Measurements from ENCODE around the gene OOEP.
"Not testable (repeated sequence)": the region's sequence is repeated elsewhere in the genome, so short reads cannot be mapped to it uniquely, and the experiment has no call there.

The OOEP gene

DNA sequence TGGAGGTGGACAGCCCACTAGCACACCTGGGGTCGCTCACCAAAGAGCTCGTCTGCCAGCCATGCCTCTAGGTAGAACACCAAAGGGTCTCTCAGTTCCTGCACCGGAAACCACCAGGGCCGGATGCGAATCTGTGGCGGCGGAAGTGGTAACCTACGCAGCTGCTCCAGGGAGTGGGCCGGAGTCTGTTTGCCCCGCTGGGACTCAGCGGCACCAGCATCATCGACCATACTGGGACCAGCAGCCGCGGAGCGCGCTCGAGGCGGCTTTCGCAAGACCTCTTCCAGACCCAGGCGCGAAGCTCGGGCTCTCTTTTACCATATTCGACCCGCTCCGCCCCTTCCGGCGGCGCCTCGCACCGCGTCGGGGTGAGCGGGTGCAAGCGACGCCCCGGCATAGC lies at the start of gene OOEP:
Gene OOEP (minus strand): TSS at position 335 of the 400 bp plus-strand sequence. CDS start 105 bp downstream, at position 230.
- no peak for DNase-seq (ENCODE audit: low read depth in 3 of 3)

DNA sequence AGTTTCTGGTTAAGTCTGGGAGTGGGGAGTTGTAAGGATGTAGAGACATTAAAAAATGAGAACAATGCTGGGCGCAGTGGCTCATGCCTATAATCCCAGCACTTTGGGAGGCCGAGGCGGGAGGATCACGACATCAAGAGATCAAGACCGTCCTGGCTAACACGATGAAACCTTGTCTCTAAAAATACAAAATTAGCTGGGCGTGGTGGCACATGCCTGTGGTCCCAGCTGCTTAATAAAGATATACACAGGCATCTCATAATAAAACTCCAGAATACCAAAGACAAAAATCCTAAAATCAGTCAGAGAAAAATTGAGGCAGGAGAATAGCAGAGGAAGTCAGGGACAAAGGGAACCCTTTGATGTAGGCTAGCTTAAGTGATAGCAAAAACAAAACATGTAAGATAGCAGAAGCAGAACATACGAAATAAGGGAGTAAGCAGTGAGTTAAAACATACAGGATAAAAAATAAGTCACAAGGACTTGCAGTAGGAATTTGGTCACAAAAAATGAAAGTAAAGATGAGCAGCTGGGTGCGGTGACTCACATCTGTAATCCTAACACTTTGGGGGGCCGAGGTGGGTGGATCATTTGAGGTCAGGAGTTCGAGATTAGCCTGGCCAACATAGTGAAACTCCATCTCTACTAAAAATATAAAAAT lies 48.5 kb upstream of the OOEP start:
- DNase-seq (ENCODE audit: low read depth in 3 of 3), result no peak

DNA sequence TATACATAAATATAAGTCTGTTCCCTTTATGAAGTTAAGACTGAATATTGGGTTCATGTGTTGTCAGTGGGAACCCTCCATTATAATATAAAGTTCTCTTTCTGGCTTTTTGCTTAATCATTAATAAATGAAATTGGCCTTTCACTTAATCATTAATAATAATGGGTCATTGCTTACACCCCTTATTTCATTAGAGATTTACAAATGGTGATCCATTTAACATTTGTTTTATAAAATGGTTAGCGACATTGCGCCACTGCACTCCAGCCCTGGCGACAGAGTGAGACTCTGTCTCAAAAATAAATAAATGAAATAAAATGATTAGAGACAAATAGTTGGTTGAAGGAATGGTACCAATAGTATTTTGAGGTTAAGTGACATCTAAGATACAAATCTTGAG lies 43.4 kb upstream of the OOEP start:
- DNase-seq (ENCODE audit: low read depth in 3 of 3), result no peak

DNA sequence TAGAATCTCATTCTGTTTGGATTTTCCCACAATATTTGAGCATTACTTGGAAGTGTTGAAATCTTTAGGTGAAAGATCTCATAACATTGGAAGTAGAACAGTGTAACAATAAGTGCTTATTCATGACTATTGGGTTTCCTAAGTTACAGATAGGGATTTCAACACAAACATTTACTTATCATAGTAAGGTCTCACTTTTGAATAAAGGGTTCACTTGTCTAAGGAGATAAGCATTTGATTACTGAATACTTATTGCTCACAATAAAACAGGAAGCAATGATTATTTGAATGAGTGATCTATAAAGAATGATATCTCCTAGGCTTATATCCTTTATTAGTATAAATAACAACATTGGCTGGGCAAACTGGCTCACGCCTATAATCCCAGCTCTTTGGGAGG lies 39.7 kb upstream of the OOEP start:
- DNase-seq (ENCODE audit: low read depth in 3 of 3), result no peak

DNA sequence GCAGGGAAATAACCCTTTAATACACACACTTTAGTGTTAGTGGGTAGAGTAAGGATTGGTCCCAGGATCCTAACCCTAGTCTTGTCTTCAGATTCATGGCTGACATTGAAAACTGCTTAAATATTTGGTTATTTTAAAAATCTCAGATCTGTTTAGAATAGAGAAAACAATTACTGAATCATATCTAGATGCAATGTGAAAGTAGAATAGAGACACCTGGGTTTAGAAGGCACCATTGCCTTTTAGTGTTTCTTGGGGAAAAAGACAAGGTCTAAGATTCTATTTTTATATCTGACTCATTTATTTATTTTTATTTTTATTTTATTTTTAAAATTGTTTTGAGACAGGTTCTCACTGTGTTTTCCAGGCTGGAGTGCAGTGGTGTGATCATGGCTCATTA lies 31.0 kb upstream of the OOEP start:
- DNase-seq (ENCODE audit: low read depth in 3 of 3), result no peak

DNA sequence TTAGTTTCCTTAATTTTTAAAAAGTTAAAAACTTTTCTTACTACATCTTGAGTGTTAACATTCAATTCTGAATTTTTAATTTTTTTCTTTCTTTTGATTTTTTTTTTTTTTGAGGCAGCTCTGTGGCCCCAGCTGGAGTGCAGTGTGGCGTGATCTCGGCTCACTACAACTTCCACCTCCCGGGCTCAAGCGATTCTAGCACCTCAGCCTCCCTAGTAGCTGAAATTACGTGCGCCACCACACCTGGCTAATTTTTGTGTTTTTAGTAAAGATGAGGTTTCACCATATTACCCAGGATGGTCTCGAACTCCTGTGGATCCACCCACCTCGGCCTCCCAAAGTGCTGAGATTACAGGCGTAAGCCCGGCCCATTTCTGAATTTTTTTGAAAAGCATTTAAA lies 26.2 kb upstream of the OOEP start:
- DNase-seq (ENCODE audit: low read depth in 3 of 3), result no peak

DNA sequence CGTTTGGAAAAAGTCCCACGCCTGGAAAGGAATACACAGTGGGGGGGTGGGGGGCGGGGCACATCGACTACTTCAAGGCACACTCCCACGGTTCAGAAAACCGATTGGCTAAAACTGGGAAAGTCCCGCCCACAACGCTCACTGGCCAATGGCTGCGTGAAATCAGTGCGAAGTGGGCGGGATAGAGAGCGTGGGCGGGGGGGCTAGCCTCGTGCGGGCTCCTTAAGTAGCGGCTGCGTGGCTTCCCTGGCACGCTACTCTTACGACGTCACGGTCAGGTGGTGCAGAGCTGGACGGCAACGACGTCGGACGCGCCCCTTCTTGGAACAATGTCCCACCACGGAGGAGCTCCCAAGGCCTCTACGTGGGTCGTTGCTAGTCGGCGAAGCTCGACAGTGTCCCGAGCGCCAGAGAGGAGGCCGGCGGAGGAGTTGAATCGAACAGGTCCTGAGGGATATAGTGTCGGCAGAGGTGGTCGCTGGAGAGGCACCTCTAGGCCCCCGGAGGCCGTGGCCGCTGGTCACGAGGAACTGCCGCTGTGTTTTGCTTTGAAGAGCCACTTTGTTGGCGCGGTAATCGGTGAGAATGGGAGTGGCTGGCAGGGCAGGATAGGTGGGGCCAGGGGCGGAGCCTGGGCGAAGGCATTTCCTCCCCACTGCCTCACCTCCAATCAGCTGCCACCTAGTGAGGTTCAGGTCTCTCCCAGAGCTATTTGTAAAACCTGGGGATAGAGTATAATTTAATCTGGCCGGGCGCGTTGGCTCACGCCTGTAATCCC lies 25.1 kb upstream of the OOEP start, which contains the start of gene DDX43:
Gene DDX43 (plus strand): TSS at position 252 of the 778 bp plus-strand sequence. CDS start 78 bp downstream, at position 330.
- DNase-seq (ENCODE audit: low read depth in 3 of 3), result peak in 1 of 3 experiments; percentile 13

DNA sequence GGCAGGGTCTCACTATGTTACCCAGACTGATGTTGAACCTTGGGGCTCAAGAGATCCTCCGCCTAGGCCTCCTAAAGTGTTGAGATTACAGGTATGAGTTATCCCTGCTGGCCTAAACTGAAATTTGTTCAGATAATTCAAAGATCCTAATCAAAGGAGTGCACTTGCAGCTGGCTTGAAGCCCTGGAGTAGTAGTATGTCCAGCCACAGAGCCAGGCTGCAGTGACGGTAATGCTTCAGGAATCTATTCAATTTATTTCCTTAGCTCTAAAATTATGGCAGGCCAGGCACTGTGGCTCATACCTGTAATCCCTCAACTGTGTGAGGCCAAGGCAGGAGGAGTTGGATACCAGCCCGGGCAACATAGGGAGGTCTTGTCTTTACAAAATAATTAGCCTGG lies 23.6 kb upstream of the OOEP start:
- DNase-seq (ENCODE audit: low read depth in 3 of 3), result no peak

DNA sequence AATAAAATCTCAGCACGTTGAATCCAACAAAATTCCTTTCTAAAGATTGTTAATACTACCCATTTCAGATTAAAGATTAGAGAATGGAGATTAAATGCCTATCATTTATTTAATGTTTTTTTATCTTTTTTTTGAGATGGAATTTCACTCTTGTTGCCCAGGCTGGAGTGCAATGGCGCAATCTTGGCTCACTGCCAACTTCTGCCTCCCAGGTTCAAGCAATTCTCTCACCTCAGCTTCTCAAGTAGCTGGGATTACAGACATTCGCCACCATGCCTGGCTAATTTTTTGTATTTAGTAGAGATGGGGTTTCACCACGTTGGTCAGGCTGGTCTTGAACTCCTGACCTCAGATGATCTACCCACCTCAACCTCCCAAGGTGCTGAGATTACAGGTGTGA lies 22.5 kb upstream of the OOEP start:
- DNase-seq (ENCODE audit: low read depth in 3 of 3), result not testable (repeated sequence)

DNA sequence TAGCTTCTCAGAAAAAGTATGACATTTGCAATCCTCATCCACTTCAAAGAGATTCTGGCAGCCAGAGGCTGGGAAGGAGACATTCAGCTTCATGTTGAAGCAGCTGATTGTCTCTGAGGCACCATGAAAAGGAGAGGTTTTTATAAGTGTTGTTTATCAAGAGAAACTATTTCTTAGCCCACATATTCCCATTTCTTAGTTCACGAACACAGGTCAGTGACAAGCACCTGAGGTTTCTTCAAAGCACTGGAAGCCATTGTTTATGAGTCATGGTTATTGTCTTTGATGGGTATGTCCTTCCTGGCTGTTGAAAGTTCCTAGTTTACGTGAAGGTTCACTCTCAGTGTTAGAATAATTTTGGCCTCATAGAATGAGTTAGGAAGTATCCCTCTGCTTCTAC lies 22.0 kb upstream of the OOEP start:
- DNase-seq (ENCODE audit: low read depth in 3 of 3), result no peak

DNA sequence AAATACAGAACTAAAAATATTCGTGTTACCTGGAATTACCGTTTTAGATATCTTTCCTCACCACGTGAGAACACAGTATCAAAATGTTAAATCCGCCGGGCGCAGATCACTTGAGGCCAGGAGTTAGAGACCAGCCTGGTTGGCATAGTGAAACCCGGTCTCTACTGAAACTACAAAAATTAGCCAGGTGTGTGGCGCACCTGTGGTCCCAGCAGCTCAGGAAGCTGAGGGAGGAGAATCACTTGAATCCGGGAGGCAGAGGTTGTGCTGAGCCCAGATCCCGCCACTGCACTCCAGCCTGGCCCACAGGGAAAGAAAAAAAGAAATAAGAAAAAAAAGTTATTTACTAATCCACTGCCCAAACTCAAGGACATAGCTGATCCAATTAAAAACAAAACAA lies 20.2 kb upstream of the OOEP start:
- no peak for DNase-seq (ENCODE audit: low read depth in 3 of 3)

DNA sequence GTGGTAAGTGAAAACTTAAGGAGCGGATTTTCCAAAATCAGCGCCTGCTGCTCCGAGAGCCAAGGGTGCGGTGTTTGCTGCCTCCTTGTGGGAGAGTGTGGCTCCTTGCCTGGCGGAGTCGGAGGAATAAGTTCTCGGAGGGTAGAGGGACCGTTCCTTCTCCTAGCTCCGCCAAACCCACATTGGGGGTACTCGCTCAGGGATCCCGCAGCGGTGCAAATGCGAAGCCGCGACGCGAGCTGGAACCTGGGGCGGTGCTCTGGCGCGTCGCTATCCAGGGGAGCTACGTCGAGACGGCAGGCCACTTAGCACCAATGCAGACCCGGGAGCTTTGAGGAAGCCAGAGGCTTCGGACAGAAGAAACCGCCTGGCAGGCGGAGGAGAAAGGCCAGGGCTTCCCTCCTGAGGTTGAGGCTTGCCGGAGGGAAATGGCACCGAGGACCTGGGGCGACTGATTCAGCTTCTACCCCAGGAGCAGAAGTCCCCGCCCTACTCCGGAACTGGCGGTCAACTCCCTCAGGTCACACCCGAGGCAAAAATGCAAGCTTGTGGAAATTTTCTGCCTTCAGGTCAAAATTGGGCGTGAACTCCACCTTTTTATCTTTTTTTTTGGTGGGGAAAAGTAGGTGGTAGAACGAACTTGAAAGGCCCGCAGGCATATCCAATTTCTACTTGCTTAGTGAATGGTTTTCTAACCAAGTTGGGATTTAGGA lies 19.3 kb upstream of the OOEP start:
- DNase-seq (ENCODE audit: low read depth in 3 of 3), result peak in 2 of 3 experiments; percentile 18 to 35

DNA sequence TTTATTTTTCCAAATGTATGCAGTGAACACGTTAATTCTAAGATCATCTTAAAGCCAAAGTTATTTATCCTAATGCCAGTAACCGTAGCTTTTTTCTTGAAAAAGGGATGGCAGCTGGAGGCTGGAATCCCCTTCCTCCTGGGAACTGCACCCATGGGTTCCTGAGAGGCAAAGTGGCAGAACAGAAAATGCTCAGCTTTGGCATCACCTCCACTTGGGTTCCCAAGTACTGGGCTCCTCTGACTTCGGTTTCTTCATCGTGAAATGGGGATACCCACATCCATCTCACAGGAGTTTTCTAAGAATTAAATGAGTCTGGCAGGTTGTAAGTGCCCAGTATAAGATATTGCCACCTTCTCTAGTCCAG lies 18.7 kb upstream of the OOEP start:
- no peak for DNase-seq (ENCODE audit: low read depth in 3 of 3)

DNA sequence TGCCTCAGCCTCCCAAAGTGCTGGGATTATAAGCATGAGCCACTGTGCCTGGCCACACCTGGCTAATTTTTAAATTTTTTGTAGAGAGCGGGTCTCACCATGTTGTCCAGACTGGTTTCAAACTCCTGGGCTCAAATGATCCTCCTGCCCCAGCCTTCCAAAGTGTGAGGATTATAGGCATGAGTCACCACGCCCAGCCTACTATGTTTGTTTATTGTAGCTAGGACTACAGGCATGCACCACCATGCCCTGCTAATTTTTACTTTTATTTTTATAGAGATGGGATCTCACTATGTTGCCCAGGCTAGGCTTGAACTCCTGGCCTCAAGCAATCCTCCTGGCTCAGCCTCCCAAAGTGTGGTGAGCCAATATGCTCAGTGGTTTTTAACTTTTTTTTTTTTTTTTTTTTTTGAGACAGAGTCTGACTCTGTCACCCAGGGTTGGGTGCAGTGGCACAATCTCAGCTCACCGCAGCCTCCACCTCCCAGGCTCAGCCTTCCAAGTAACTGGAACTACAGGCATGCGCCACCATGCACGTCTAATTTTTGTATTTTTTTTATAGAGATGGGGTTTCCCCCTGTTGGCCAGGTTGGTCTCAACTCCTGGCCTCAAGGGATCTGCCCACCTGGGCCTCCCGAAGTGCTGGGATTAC lies 12.9 kb upstream of the OOEP start:
- DNase-seq (ENCODE audit: low read depth in 3 of 3), result no peak

DNA sequence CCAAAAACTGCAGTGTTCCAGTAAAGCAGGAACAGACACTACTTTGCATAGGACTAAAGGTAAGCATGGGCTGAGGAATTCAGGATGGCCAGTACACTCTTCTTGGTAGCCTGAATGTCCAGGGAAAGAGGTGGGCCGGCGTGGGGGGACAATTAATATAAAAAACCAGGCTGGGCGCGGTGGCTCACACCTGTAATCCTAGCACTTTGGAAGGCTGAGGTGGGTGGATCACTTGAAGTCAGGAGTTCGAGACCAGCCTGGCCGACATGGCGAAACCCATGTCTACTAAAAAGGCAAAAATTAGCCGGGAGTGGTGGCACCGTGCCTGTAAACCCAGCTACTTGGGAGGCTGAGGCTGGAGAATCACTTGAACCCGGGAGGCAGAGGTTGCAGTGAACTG lies 11.8 kb upstream of the OOEP start:
- not testable (repeated sequence) for DNase-seq (ENCODE audit: low read depth in 3 of 3)

DNA sequence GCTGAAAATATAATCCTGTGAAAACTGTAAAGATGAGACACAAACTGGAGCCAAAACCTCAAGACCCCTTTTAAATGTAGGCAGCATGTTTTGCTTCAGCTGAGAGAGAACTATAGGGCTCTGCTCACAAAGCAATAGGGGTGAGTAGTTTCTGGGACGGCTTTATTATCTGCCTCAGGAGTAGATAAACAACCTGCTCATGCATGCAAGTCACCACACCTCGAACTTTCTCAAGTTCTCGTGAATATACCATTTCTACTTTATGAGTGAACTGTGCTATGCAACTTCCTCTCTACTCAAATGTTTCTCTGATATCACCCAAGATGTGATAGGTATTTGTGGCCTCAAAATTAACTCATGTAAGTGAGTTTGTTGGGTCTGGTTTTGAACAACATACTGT lies 7.5 kb upstream of the OOEP start:
- DNase-seq (ENCODE audit: low read depth in 3 of 3), result no peak

DNA sequence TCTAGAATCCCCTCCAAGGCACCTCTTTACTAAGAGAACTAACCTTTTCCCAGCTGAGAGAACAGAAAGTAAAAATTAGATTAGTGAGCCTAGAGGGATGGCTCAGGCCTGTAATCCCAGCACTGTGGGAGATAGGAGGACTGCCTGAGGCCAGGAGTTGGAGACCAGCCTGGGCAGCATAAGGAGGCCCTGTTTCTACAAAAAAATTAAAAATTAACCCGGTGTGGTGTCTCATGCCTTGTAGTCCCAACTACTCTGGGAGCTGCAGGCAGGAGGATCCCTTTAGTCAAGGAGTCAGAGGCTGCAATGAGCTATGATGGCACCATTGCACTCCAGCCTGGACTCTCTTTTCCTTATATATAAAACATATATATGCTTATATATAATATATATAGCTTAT lies 5.5 kb upstream of the OOEP start:
- no peak for DNase-seq (ENCODE audit: low read depth in 3 of 3)

DNA sequence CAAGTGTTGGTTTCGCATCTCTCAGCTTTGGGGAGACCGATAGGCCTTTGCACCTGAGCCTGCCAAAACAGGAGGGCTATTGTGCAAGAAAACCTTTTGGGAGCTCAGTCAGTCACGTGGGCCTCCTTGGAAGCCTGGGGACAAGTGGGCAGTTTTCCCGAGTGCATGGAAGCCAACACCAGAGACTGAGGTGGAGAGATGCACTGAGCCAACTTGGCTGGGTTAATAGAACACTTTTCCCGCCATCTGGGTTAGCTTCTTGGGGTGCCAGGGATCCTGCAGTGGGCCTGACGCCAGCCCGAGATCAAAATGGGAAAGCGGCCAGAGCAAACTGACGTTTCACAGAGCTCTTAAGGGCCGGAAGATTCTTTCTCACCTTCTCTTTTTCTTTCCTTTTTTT lies 2.8 kb upstream of the OOEP start:
- no peak for DNase-seq (ENCODE audit: low read depth in 3 of 3)

DNA sequence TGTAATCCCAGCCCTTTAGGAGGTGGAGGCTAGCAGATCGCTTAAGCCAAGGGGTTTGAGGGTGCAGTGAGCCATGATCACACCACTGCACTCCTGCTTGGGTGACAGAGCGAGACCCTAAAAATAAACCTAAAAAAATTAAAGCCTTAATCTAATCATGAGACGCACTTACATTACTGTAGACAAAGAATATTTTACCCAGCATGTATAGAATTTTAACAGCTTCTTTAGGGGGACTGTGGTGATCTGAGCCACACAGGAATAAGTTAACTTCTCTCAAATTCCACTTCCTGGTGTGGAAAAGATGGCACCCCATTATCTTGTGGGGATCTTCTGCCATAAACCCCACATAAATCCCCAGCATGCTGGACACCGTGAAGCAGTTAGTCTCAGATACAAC lies 2.3 kb upstream of the OOEP start:
- DNase-seq (ENCODE audit: low read depth in 3 of 3), result no peak

DNA sequence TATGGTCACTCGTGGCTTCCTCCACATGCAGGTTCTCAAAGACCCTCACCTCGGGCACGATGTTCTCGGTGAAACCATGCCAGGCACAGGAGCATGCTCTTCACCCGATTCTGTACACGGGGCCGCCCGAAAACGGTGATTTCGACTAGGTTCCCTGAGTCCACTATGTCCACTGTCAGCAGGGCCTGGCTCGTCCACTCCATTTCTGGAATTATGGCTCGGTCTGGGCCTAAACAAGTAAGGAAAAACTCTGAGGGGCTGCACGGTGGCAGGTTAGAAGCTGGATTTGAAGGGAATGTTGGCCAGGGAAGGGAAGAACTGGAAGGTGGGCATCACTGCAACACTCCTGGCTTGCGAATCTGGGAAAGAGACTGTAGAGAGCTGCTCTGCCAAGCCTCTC lies 540 bp downstream of the OOEP start:
- DNase-seq (ENCODE audit: low read depth in 3 of 3), result no peak

DNA sequence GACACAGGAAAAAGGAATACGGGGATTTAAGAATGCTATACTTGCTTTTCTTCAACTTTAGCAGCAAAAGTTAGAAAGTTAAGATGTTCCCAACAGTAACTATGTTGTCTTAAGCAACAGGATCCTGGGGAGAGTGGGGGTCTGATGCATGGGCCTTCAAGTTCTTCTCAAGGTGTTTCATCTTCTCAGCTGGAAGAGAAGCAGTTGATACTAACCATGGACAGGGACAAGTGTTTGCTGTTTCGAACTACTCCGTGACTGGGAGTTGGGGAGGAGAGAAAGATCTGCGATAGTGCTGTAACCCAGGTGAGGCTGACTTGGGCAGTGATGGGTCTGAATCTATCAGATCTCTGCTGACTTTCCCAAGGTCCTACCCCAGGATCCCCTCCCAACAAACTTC lies 1.0 kb downstream of the OOEP start:
- DNase-seq (ENCODE audit: low read depth in 3 of 3), result no peak

DNA sequence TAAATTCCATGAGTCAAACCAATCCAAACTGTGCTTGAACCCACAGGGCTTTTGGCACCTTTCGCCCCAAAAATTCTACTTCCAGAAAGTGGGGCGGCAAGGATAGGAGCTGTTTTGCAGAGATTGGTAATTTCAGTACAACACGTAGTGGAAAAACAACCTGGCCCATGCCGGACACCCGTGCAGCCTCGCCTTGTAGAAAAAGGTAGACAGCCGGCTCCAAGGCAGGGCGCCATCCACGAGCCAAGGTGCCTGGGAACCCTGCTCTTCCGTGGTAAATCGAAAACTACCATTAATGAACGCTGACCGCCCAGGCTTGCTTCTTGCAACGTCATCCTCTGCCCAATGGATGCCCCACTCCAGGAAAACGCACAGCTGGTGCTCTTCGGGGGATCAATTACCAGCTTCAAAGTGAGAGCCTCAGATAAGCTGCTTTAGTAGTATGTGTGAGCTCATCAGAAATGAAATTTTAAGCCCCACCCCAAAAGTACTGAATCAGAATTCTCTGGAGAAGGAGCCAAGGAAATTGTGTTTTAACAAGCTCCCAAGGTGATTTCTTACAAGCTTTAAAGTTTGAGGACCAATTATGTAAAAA lies 1.8 kb downstream of the OOEP start:
- DNase-seq (ENCODE audit: low read depth in 3 of 3), result no peak

Measured in stimulated activated CD4-positive, alpha-beta T cell treated with anti-CD3 and anti-CD28 coated beads, TNF-alpha, amount 100 ng/mL, for 4 hours (primary cell).